Hypothalamus (tissue), 51 donors: ENCODE results near the gene FBXO30.

Source experiments
- DNase-seq, 51 donors: peaks; one replicate each; lab custom pipeline; 2025; lab: John Stamatoyannopoulos, UW

Gene FBXO30, protein sequence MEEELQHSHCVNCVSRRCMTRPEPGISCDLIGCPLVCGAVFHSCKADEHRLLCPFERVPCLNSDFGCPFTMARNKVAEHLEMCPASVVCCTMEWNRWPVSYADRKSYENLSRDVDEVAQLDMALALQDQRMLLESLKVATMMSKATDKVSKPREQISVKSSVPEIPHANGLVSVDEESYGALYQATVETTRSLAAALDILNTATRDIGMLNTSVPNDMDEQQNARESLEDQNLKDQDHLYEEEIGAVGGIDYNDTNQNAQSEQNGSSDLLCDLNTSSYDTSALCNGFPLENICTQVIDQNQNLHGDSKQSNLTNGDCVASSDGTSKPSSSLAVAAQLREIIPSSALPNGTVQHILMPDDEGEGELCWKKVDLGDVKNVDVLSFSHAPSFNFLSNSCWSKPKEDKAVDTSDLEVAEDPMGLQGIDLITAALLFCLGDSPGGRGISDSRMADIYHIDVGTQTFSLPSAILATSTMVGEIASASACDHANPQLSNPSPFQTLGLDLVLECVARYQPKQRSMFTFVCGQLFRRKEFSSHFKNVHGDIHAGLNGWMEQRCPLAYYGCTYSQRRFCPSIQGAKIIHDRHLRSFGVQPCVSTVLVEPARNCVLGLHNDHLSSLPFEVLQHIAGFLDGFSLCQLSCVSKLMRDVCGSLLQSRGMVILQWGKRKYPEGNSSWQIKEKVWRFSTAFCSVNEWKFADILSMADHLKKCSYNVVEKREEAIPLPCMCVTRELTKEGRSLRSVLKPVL

DNA sequence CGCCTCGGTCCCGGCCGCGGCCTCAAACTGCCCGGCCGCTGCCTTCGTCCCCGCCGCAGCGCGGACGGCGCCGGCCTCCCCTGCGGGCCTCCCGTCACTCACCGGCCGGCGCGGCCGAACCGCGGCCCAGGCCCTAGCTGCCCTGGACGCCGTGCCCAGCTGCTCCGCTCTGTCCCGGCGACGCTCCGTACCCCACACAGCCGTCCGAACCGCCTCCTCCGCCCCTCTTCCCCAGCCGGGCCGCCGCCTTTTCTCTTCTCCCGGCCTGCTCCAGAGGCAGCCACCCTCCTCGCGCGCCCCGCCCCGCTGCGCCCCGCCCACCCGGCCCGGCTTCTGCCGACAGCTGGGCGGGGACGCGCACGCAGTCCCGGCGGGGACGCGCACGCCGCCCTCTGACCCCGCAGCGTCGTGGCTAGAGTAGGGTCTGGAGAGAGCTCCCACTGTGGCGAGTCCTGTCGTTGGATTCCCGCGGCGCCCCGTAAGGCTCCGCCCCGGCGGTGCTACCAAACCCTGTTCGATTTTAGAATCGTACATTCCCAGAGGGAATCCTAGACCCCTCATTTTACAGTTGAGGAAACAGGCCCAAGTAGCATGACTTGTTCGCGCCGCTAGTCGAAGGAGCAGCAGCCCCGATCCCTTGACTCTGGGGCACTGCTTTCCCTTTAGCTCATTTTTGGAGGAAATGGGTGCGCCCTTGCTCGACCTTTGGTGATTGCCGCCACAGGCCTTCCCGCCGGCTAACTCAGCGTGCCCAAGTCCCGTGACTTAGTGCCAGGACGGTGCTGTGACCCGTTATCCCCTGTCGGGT lies at the start of gene FBXO30:
Gene FBXO30, minus strand, starts transcription at position 295 of the 808 bp plus-strand sequence. CDS start 8,390 bp downstream, outside the sequence.
- peak; percentile 44 to 95 (median 87) for DNase-seq

- no peak for DNase-seq
Measured at GRCh38 chr6:145863988-145864616, 49.5 kb upstream of the FBXO30 start.

DNA sequence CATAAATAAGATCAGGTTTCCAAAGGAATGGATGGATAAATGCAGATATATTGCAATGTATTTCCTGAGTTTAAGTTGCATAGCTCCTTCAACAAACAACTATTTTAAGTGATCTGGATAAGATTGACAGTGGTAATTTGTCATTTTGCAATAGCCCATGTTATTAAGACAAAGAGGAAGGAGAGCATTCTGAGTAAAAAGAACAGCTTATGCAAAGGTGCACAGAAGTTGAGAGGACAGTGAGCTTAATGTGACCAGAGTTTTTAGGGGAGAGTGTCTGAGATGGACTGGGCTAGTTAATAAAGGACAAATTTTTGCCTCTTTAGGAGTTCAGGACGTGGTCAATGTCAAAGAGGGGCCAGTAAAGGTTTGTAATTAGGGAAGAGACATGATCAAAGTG lies 48.8 kb upstream of the FBXO30 start:
- no peak for DNase-seq

- DNase-seq, result no peak
Measured at GRCh38 chr6:145860562-145860961, 46.0 kb upstream of the FBXO30 start.

GRCh38 chr6:145850671-145851070 lies 36.1 kb upstream of the FBXO30 start:
- DNase-seq, result no peak

DNA sequence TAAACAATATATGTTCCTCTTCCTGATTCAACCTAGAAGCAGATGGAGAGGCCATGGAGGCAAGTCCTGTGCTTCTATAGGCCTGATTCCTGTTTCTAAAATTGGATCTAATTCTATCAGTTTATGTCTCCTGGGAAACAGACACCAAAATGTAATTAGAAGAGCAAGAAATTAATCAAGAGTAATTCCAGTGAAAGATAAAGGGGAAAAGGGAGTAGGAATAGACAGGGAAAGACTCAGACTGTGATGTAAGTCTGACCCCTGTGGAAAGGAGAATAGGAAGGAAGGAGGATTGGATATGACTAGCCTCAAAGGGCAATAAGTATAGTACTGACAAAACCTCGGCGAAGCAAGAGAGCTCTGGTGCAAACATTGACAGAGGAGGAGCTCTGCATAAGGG lies 33.9 kb upstream of the FBXO30 start:
- no peak for DNase-seq

DNA sequence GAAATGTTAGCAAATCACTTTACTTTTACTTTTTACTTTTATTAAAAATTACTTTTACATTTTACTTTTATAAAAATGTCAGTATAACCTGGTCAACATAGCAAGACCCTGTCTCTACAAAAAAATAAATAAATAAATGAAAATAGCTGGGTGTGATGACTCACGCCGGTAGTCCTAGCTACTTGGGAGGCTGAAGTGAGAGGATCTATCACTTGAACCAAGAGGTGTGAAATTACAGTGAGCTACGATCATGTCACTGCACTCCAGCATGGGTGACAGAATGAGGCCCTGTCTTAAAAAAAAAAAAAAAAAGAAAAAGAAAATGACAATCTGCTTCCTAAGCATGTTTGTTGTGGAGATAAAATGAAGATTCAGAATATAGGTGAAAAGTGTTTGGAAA lies 31.0 kb upstream of the FBXO30 start:
- no peak for DNase-seq

- no peak for DNase-seq
Measured at GRCh38 chr6:145844933-145845540, 30.4 kb upstream of the FBXO30 start.

- DNase-seq, result peak in 1 of 51 donors; percentile 13
Measured at GRCh38 chr6:145842693-145843546, 28.3 kb upstream of the FBXO30 start.

GRCh38 chr6:145841668-145842067 lies 27.1 kb upstream of the FBXO30 start:
- no peak for DNase-seq

DNA sequence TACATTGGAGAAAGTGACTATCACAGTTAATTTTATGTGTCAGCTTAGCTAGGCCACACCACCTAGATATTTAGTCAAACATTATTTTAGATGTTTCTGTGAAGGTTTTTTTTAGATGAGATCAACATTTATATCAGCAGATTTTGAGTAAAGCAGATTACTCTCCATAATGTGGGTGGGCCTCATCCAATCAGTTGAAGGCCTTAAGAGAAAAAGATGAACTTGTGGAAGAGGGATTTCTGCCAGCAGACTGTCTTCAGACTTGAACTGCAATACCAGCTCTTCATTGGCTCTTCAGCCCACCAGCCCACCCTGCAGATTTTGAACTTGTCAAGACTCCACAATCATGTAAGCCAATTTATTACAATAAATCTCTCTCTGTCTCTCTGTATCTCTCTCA lies 25.1 kb upstream of the FBXO30 start:
- no peak for DNase-seq

DNA sequence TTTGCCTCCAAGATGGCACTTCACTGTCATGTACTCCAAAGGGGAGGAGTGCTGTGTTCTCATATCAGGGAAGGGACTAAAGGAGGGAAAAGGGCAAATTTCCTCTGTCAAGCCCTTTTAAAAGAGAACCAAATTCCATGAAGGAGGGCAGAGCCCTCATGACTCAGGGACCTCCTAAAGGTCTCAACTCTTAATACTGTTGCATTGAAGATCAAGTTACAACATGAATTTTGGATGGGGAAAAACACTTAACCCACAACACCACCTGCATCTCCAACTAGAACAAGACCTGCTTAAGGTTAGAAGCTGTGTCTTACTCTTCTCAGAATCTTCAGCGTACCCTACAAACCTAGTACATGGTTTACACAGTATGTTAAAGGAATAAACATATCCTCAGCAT lies 23.7 kb upstream of the FBXO30 start:
- DNase-seq, result no peak

DNA sequence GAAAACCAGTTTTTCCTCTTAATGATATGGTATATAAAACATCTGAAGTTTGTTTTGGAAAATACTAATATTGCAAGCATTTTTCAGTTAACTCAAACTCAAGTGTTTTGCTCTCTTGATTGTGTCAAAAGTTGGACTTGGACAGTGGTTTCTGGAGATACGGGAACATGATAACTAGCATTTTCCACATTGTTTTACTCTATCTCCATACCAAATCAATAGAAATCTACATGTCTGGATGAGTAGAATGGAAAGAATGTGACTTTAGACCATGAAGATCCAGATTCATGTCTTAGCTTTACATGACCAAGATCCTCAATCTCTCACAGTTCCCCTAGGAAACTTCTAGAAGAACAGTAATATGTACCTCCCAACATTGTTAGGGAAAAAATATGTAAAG lies 22.2 kb upstream of the FBXO30 start:
- DNase-seq, result no peak

DNA sequence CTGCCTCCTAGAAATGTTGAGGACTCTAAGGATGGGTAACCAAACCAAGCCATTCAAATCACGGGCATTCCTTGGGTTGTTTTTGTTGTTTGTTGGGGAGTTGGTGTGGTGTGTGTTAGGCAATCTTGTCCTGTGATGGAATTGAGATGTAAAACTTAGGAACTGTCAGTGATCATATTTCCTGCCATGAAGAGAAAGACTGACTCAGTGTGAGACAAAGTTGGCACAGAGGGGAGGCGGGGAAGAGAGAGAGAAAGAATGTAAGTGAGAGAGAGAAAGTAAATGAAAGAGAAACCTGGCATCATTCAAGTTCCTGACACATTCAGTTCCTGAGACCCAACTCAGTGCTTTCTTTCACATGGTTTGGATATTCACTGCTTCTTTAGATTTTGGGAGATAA lies 21.6 kb upstream of the FBXO30 start:
- no peak for DNase-seq

DNA sequence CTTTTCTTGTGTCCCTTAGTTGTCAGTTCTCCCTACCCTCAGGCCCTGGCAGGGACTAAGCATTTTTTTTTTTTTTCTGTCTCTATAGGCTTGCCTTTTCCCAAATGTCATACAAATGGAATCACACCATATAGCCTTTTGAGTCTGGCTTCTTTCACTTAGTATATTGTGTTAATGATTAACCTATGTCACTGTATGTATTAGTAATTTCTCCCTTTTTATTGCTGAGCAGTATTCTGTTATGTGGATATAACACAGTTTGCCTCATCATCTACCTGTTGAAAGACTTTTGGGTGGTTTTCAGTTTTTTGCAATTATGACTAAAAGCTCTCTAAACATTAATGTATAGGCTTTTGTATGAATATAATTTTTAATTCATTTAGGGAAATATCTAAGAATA lies 16.0 kb upstream of the FBXO30 start:
- no peak for DNase-seq

- no peak for DNase-seq
Measured at GRCh38 chr6:145829950-145830349, 15.4 kb upstream of the FBXO30 start.

DNA sequence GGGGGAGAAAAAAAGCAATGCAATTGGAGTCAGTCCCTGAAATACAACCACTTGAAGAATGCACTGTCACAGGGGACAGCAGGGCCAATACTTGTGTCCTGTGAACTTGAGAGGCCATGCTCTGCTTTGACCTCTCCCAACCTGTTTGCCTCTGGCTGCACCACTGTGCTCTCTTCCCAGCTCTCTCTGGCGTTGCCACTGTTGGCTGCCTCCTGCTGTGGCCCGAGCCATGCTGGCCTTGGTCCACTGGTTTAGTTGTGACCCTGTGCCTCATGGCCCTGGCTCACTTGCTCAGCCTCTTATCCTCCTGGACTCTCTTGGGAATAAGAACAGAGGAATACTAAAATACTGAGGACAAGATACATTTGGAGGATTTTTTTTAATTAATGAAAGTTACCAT lies 14.5 kb upstream of the FBXO30 start:
- DNase-seq, result peak in 1 of 51 donors; percentile 1

DNA sequence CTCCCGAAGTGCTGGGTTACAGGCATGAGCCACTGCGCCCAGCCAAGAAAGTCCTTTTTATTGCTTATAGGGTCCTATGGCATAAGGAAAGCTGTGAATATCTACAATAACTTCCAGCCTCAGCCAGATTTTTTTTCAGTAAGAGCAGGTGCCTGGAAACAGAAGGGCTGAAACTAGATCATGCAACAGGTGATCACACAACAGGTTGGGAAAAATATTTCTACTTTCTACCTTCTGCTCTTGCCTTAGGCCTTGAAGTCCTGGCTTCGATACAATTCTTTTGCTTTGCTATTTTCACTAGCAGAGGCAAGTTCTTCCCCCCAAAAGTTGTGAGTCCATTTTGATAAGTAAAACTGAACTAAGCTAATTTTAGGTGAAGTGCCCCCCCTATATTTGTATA lies 9.7 kb upstream of the FBXO30 start:
- DNase-seq, result no peak

DNA sequence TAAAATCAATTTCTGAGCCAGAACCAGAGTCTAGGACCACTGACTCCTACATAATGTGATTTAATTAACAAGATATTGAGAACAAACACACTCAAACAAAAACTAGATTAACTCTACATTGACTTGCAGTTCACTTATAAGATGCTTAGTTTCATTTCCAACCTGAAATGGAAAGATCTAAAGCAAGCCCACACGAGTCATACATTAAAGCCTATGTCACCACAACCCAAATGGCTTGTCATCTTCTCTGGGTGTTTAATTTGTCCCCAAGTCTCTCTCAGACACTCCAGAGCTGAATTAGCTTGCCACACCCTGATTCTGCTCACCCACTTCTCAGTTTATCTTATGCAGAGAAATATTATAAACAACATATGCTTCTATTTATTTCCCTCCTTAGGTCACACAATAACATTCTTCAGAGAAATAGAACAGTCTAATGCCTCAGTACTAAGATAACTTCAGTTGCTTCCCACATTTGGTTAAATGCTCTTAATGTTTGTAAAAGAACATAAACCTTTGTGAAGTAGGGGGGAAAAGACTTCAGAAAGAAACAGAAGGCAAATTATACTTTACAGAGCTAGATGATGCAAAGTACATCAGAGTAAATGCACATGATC lies 8.8 kb upstream of the FBXO30 start:
- no peak for DNase-seq
